Astrocyte (in vitro differentiated cells and primary cell): ENCODE data around the gene OR10J1. TPM values are rescaled to one million over a fixed set of nuclear protein-coding genes. Genes with fewer than 3 reads are reported as not detected.

Source experiments
- DNase-seq: peaks from one replicate; pipeline ENCODE4 v3.0.0-alpha.2; 2010; ENCODE audit warnings: low read depth
- FAIRE-seq: peaks from 2 replicates; lab custom pipeline; 2011; peaks lifted over from hg19 to GRCh38; lab: Jason Lieb, UNC
- H2AFZ ChIP-seq: 2 replicates; pipeline ENCODE4 v1.6.0; 2012; ENCODE audit warnings: low read depth, low read length, inconsistent platforms
- H3K27ac ChIP-seq: 2 replicates; pipeline ENCODE4 v1.5.1; 2011; ENCODE audit warnings: low read depth, low read length, inconsistent platforms
- H3K27me3 ChIP-seq: 2 replicates; pipeline ENCODE4 v1.6.0; 2011; ENCODE audit warnings: low read length, inconsistent platforms; ENCODE audit not compliant: insufficient read depth
- H3K36me3 ChIP-seq: 2 replicates; pipeline ENCODE4 v1.5.1; 2011; ENCODE audit warnings: low read length, inconsistent platforms; ENCODE audit not compliant: insufficient read depth
- H3K4me1 ChIP-seq: 2 replicates; pipeline ENCODE4 v1.5.1; 2011; ENCODE audit warnings: low read length, inconsistent platforms; ENCODE audit not compliant: insufficient read depth
- H3K4me2 ChIP-seq: 2 replicates; pipeline ENCODE4 v1.6.0; 2012; ENCODE audit warnings: low read length, inconsistent platforms
- H3K4me3 ChIP-seq: 2 replicates; pipeline ENCODE4 v1.5.1; 2011; ENCODE audit warnings: low read depth, mild to moderate bottlenecking, low read length, inconsistent platforms; ENCODE audit not compliant: insufficient read depth
- H3K79me2 ChIP-seq: 2 replicates; pipeline ENCODE4 v1.6.0; 2012; ENCODE audit warnings: mild to moderate bottlenecking, low read length, inconsistent platforms; ENCODE audit not compliant: insufficient read depth
- H3K9ac ChIP-seq: 2 replicates; pipeline ENCODE4 v1.6.0; 2012; ENCODE audit warnings: mild to moderate bottlenecking, low read length, inconsistent platforms
- H3K9me3 ChIP-seq: 2 replicates; pipeline ENCODE4 v1.5.1; 2012; ENCODE audit warnings: low read depth, mild to moderate bottlenecking, low read length, inconsistent platforms; ENCODE audit not compliant: insufficient read depth
- H4K20me1 ChIP-seq: 2 replicates; pipeline ENCODE4 v1.6.0; 2012; ENCODE audit warnings: low read length, inconsistent platforms; ENCODE audit not compliant: insufficient read depth
- H3K27ac Mint-ChIP-seq: one replicate; pipeline ENCODE4 v1.8.0; 2021; ENCODE audit warnings: mild to moderate bottlenecking, mixed read lengths; ENCODE audit not compliant: unreplicated experiment
- H3K27me3 Mint-ChIP-seq: one replicate; pipeline ENCODE4 v1.8.0; 2021; ENCODE audit warnings: low read depth, mixed read lengths; ENCODE audit not compliant: unreplicated experiment
- H3K36me3 Mint-ChIP-seq: one replicate; pipeline ENCODE4 v1.8.0; 2021; ENCODE audit warnings: low read depth, mixed read lengths; ENCODE audit not compliant: unreplicated experiment
- H3K4me1 Mint-ChIP-seq: one replicate; pipeline ENCODE4 v1.8.0; 2021; ENCODE audit warnings: low read depth, mixed read lengths; ENCODE audit not compliant: unreplicated experiment
- H3K4me3 Mint-ChIP-seq: one replicate; pipeline ENCODE4 v1.8.0; 2021; ENCODE audit warnings: mild to moderate bottlenecking, moderate library complexity, mixed read lengths; ENCODE audit not compliant: unreplicated experiment
- H3K9me3 Mint-ChIP-seq: one replicate; pipeline ENCODE4 v1.8.0; 2021; ENCODE audit warnings: mild to moderate bottlenecking, mixed read lengths; ENCODE audit not compliant: unreplicated experiment
- EZH2 ChIP-seq: IDR thresholded peaks from 2 replicates; pipeline ENCODE4 v1.6.1; 2012; ENCODE audit warnings: mild to moderate bottlenecking, low read length, inconsistent platforms; ENCODE audit not compliant: insufficient read depth
- total RNA-seq: library from RNA; stranded (reverse); gene quantifications from 2 replicates; pipeline ENCODE4 v1.2.1, GENCODE V29; 2021
- TF ChIP-seq, protein P1 (sequence below): IDR thresholded peaks from 2 replicates; pipeline ENCODE4 v1.5.1; 2011; ENCODE audit warnings: low read depth, mild to moderate bottlenecking, inconsistent platforms, low read length, moderate library complexity; ENCODE audit not compliant: insufficient read depth

Gene OR10J1
- total RNA-seq, 1 donor from 2014 or later, result not detected

DNA sequence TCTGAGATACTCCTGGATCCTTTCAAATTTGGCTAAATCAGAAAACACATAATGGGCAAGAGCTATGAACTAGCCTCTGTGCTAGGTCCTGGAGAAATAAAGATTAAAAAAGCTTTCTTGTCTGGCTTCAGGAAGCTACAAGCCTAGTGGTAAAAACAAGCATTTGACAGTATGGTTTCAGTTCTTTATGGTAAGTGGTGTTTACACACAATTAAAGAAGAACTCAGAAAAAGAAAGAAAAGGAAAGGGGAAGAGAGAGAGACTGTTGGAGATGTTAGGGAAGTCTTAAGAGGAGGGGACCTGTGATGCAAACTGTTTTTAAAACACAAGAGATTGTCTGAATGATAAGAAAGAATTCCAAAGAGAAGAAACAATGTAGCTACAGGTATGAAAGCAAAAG, 1.8 kb downstream of the OR10J1 start:
- Histone ChIP-seq H3K27ac (no peak overlapping the region), H3K9me3 (no peaks in the 10 kb centered on the region), H3K4me2 (no peak overlapping the region), H4K20me1 (no peaks in the 10 kb centered on the region), H3K4me3 (no peak overlapping the region), H3K36me3 (no peaks in the 10 kb centered on the region), H3K9ac (no peak overlapping the region), H3K4me1 (no peaks in the 10 kb centered on the region), H3K79me2 (no peaks in the 10 kb centered on the region), H2AFZ (no peak overlapping the region), H3K27me3 (no peaks in the 10 kb centered on the region)
- peaks cover 3% of the 10 kb centered on the region for H3K4me1 Mint-ChIP-seq
- TF ChIP-seq, protein P1, sequence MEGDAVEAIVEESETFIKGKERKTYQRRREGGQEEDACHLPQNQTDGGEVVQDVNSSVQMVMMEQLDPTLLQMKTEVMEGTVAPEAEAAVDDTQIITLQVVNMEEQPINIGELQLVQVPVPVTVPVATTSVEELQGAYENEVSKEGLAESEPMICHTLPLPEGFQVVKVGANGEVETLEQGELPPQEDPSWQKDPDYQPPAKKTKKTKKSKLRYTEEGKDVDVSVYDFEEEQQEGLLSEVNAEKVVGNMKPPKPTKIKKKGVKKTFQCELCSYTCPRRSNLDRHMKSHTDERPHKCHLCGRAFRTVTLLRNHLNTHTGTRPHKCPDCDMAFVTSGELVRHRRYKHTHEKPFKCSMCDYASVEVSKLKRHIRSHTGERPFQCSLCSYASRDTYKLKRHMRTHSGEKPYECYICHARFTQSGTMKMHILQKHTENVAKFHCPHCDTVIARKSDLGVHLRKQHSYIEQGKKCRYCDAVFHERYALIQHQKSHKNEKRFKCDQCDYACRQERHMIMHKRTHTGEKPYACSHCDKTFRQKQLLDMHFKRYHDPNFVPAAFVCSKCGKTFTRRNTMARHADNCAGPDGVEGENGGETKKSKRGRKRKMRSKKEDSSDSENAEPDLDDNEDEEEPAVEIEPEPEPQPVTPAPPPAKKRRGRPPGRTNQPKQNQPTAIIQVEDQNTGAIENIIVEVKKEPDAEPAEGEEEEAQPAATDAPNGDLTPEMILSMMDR, result no peak
- TF ChIP-seq EZH2, result no peak
- no peak overlapping the region for H3K27ac Mint-ChIP-seq
- no peaks in the 10 kb centered on the region for H3K9me3 Mint-ChIP-seq
- peaks cover 5% of the 10 kb centered on the region for H3K27me3 Mint-ChIP-seq
- no peaks in the 10 kb centered on the region for H3K36me3 Mint-ChIP-seq
- no peak overlapping the region for H3K4me3 Mint-ChIP-seq
- FAIRE-seq (no peak), DNase-seq (no peak)

DNA sequence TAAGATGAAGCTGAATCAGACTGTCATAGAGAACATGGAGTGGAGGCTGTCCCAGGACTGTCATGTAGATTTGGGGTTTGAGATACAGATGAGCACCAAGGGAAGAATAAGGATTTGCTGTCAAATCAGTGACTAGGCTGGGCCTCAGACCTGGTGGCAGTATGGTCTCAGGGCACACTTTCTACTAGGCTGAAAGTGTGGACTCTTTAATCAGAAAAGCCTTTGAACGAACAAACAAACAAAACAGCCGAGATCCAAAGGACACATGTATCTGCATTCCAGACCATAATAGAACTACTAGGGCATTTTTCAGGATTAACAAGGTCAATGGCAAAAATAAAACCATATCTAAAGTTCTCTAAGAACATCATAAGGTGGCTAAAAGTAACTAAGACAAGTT, 2.9 kb downstream of the OR10J1 start:
- no peaks in the 10 kb centered on the region for H3K79me2 ChIP-seq
- H3K9me3 ChIP-seq, result no peaks in the 10 kb centered on the region
- H3K27me3 ChIP-seq, result no peaks in the 10 kb centered on the region
- H3K9ac ChIP-seq, result no peak overlapping the region
- H3K4me3 ChIP-seq, result no peak overlapping the region
- Mint-ChIP-seq H3K27me3 (peaks cover 5% of the 10 kb centered on the region), H3K4me1 (peaks cover 3% of the 10 kb centered on the region), H3K9me3 (no peaks in the 10 kb centered on the region), H3K4me3 (no peak overlapping the region), H3K36me3 (no peaks in the 10 kb centered on the region), H3K27ac (no peak overlapping the region)
- H4K20me1 ChIP-seq, result no peaks in the 10 kb centered on the region
- H3K4me2 ChIP-seq, result no peak overlapping the region
- H3K4me1 ChIP-seq, result no peaks in the 10 kb centered on the region
- no peak overlapping the region for H2AFZ ChIP-seq
- no peak for FAIRE-seq
- H3K36me3 ChIP-seq, result no peaks in the 10 kb centered on the region
- DNase-seq, result no peak
- H3K27ac ChIP-seq, result no peak overlapping the region
- TF ChIP-seq, protein P1, result no peak
- no peak for TF ChIP-seq EZH2

DNA sequence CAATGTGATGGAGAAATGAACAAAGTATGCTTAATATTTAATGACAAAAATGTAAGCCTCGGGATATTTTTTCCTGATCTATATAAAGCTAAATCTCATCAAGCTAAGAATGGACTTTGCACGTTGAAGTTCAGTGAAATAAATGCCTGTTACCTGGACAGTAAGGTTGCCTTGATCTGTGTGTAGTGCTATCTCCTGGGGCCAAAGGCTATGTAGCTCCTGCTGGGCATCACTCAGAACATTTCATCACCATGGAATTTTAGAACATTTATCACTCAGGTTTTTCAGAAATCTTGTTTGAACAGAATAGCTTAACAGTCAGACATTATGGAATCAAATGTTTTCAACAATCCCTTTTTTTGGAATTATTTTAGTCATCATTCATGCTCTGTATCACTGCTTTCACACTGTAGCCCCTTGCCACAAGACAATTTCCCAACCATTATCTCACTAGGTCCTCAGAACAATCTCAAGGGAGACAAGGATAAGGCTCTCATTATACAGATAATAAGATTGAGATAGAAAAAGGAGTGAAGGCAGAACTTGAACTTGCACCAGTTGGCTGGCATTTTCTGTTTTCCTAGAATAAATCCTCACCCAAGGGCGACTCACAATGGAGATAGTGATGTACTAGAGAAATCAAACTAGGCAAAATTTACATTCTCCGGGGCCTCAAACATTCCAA, 3.7 kb downstream of the OR10J1 start:
- Histone ChIP-seq H3K9ac (no peak overlapping the region), H3K4me1 (no peaks in the 10 kb centered on the region), H3K9me3 (no peaks in the 10 kb centered on the region), H3K27me3 (no peaks in the 10 kb centered on the region), H2AFZ (no peak overlapping the region), H3K79me2 (no peaks in the 10 kb centered on the region), H3K27ac (no peak overlapping the region), H3K4me2 (no peak overlapping the region), H3K36me3 (no peaks in the 10 kb centered on the region), H3K4me3 (no peak overlapping the region), H4K20me1 (no peaks in the 10 kb centered on the region)
- TF ChIP-seq, protein P1, result no peak
- TF ChIP-seq EZH2, result no peak
- DNase-seq (no peak), FAIRE-seq (no peak)
- no peak overlapping the region for H3K27ac Mint-ChIP-seq
- H3K4me1 Mint-ChIP-seq, result peaks cover 3% of the 10 kb centered on the region
- no peak overlapping the region for H3K4me3 Mint-ChIP-seq
- peaks cover 2% of the 10 kb centered on the region for H3K9me3 Mint-ChIP-seq
- no peaks in the 10 kb centered on the region for H3K36me3 Mint-ChIP-seq
- peaks cover 5% of the 10 kb centered on the region for H3K27me3 Mint-ChIP-seq
